Measurements from ENCODE around the gene FRS2. TPM values are rescaled to one million over a fixed set of nuclear protein-coding genes. Genes with fewer than 3 reads are reported as not detected.

Gene FRS2
- total RNA-seq, 5 donors from 2014 or later (not counting 1 experiment from before 2014, with no cell fraction given): 22.0 to 30.2 (median 26.2) TPM

DNA sequence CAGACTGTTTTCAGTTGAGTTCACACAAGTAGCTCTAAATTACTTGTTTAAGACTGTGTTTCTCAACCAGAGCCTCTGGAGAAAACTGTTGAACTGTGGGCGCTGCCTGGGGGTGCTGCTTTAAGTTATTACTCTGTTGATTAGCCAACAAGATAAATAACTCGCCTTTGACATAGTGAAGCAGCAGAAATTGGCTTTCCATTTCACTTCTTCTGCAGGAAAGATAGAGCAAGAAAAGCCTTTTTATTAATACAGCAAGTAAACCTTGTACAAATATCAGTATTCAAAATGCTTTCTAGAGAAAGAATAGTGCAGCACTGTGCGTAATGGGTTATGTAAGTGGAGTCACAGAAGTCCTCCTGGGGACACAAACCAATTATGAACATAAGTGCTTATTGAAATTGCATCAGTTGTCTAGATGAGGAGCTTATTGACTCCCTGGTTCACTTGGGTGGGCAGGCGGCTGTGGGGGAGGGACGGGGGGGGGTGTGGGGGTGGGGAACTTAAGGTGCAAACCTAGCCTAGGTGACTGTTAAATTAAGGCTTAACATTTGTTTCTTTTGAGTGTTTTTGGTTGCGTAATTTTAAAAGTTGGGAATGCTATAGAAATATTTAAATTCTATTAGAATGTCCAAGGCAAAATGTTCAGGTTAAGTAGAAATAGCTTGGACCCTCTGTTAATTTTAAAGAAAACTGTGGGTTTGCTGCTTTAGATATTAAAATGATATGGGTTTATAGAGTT is 6.3 kb downstream of the FRS2 start:
- no peak overlapping the region for H3K27ac ChIP-seq (ENCODE audit: low read length)
- DNase-seq (no peak), ATAC-seq (replicated peaks in 1 of 4) (no peak)
- no peaks in the 10 kb centered on the region for H3K27me3 Mint-ChIP-seq
- peaks cover 73 to 79% (median 74%) of the 10 kb centered on the region in 3 donors for H3K4me1 Mint-ChIP-seq
- ChIA-PET CTCF (interaction anchor here in 1 of 2 donors (0.6 to 1.2 kb wide), 3 partner anchors 37 to 134 kb away, joined by 3 to 4 read pairs (median 3); no protein-coding TSS in a partner anchor), POLR2A (interaction anchor here in 1 of 2 donors (0.5 to 0.6 kb wide), 2 partner anchors 19 to 31 kb away, joined by 3 to 7 read pairs; no protein-coding TSS in a partner anchor)
- peaks cover 7 to 16% of the 10 kb centered on the region in 2 experiments for H3K4me1 ChIP-seq (ENCODE audit: control insufficient read depth in 1 of 2, extremely low read depth in 1 of 2, insufficient read depth in 2 of 2, low read length in 2 of 2)
- no peak overlapping the region for H3K4me3 ChIP-seq (ENCODE audit: control insufficient read depth in 1 of 2, extremely low read depth in 1 of 2, low read length in 1 of 2)
- H3K36me3 ChIP-seq (ENCODE audit: control insufficient read depth in 2 of 2, extremely low read depth in 1 of 2, insufficient read depth in 1 of 2, low read length in 1 of 2): no peaks in the 10 kb centered on the region
- no peaks in the 10 kb centered on the region for H3K36me3 Mint-ChIP-seq
- H3K27ac Mint-ChIP-seq: no peak overlapping the region
- WGBS (ENCODE audit: insufficient coverage): 90% methylated on average over 2 of the region's 6 CpGs
- no peaks in the 10 kb centered on the region for H3K9me3 ChIP-seq
- H3K4me3 Mint-ChIP-seq: no peak overlapping the region
- no peaks in the 10 kb centered on the region for H3K27me3 ChIP-seq (replicated peaks in 1 of 2; ENCODE audit: control insufficient read depth in 2 of 2, extremely low read depth in 1 of 2, insufficient read depth in 2 of 2, low read length in 1 of 2)
- no peaks in the 10 kb centered on the region for H3K9me3 Mint-ChIP-seq

GRCh38 chr12:69479675-69480074 is 9.5 kb downstream of the FRS2 start:
- no peak overlapping the region for H3K27ac ChIP-seq (ENCODE audit: low read length)
- no peak overlapping the region for H3K4me3 ChIP-seq (ENCODE audit: control insufficient read depth in 1 of 2, extremely low read depth in 1 of 2, low read length in 1 of 2)
- H3K27me3 ChIP-seq (replicated peaks in 1 of 2; ENCODE audit: control insufficient read depth in 2 of 2, extremely low read depth in 1 of 2, insufficient read depth in 2 of 2, low read length in 1 of 2): no peaks in the 10 kb centered on the region
- peaks cover 69 to 75% (median 69%) of the 10 kb centered on the region in 3 donors for H3K4me1 Mint-ChIP-seq
- ChIA-PET CTCF (no interaction called here), POLR2A (no interaction called here)
- no peaks in the 10 kb centered on the region for H3K9me3 Mint-ChIP-seq
- peaks cover 3 to 5% of the 10 kb centered on the region in 2 experiments for H3K4me1 ChIP-seq (ENCODE audit: control insufficient read depth in 1 of 2, extremely low read depth in 1 of 2, insufficient read depth in 2 of 2, low read length in 2 of 2)
- H3K4me3 Mint-ChIP-seq: no peak overlapping the region
- no peaks in the 10 kb centered on the region for H3K27me3 Mint-ChIP-seq
- DNase-seq (no peak), ATAC-seq (replicated peaks in 1 of 4) (no peak)
- H3K36me3 Mint-ChIP-seq: peaks cover 8% of the 10 kb centered on the region
- no CpG with 5 or more reads among the region's 2 CpGs for WGBS (ENCODE audit: insufficient coverage)
- no peaks in the 10 kb centered on the region for H3K9me3 ChIP-seq
- no peak overlapping the region for H3K27ac Mint-ChIP-seq
- H3K36me3 ChIP-seq (ENCODE audit: control insufficient read depth in 2 of 2, extremely low read depth in 1 of 2, insufficient read depth in 1 of 2, low read length in 1 of 2): no peaks in the 10 kb centered on the region

- peaks cover 2 to 3% of the 10 kb centered on the region in 2 experiments for H3K4me1 ChIP-seq (ENCODE audit: control insufficient read depth in 1 of 2, extremely low read depth in 1 of 2, insufficient read depth in 2 of 2, low read length in 2 of 2)
- no CpG with 5 or more reads among the region's 4 CpGs for WGBS (ENCODE audit: insufficient coverage)
- peaks cover 9% of the 10 kb centered on the region for H3K36me3 Mint-ChIP-seq
- H3K36me3 ChIP-seq (ENCODE audit: control insufficient read depth in 2 of 2, extremely low read depth in 1 of 2, insufficient read depth in 1 of 2, low read length in 1 of 2): no peaks in the 10 kb centered on the region
- no peak overlapping the region for H3K27ac Mint-ChIP-seq
- ChIA-PET CTCF (no interaction called here), POLR2A (interaction anchor here in 1 of 2 donors (0.9 kb wide), 1 partner anchor 105 kb away, joined by 3 read pairs; no protein-coding TSS in a partner anchor)
- H3K9me3 Mint-ChIP-seq: no peaks in the 10 kb centered on the region
- no peak overlapping the region for H3K4me3 ChIP-seq (ENCODE audit: control insufficient read depth in 1 of 2, extremely low read depth in 1 of 2, low read length in 1 of 2)
- H3K9me3 ChIP-seq: no peaks in the 10 kb centered on the region
- H3K27me3 Mint-ChIP-seq: no peaks in the 10 kb centered on the region
- no peak overlapping the region for H3K4me3 Mint-ChIP-seq
- no peak for DNase-seq
- ATAC-seq (replicated peaks in 1 of 4): no peak
- H3K27me3 ChIP-seq (replicated peaks in 1 of 2; ENCODE audit: control insufficient read depth in 2 of 2, extremely low read depth in 1 of 2, insufficient read depth in 2 of 2, low read length in 1 of 2): no peaks in the 10 kb centered on the region
- H3K27ac ChIP-seq (ENCODE audit: low read length): no peak overlapping the region
- H3K4me1 Mint-ChIP-seq: peaks cover 59 to 65% (median 60%) of the 10 kb centered on the region in 3 donors
Observed at GRCh38 chr12:69480698-69481097, 10.5 kb downstream of the FRS2 start.

GRCh38 chr12:69481133-69481532 is 10.9 kb downstream of the FRS2 start:
- H3K27ac ChIP-seq (ENCODE audit: low read length): no peak overlapping the region
- H3K4me1 Mint-ChIP-seq: peaks cover 56 to 63% (median 56%) of the 10 kb centered on the region in 3 donors
- peaks cover 2% of the 10 kb centered on the region for H3K9me3 ChIP-seq
- H3K36me3 Mint-ChIP-seq: peaks cover 9% of the 10 kb centered on the region
- no peak for ATAC-seq (replicated peaks in 1 of 4)
- peaks cover under 1 to 2% of the 10 kb centered on the region in 2 experiments for H3K4me1 ChIP-seq (ENCODE audit: control insufficient read depth in 1 of 2, extremely low read depth in 1 of 2, insufficient read depth in 2 of 2, low read length in 2 of 2)
- no peaks in the 10 kb centered on the region for H3K27me3 ChIP-seq (replicated peaks in 1 of 2; ENCODE audit: control insufficient read depth in 2 of 2, extremely low read depth in 1 of 2, insufficient read depth in 2 of 2, low read length in 1 of 2)
- H3K4me3 ChIP-seq (ENCODE audit: control insufficient read depth in 1 of 2, extremely low read depth in 1 of 2, low read length in 1 of 2): no peak overlapping the region
- no peaks in the 10 kb centered on the region for H3K27me3 Mint-ChIP-seq
- POLR2A ChIA-PET: interaction anchor here (0.7 to 0.9 kb wide), 2 partner anchors 10 to 105 kb away, joined by 3 to 7 read pairs; no protein-coding TSS in a partner anchor
- no peak for DNase-seq
- H3K27ac Mint-ChIP-seq: no peak overlapping the region
- no peak overlapping the region for H3K4me3 Mint-ChIP-seq
- no peaks in the 10 kb centered on the region for H3K9me3 Mint-ChIP-seq
- CTCF ChIA-PET: interaction anchor here in 1 of 2 donors (0.9 kb wide), 1 partner anchor 13 kb away, joined by 3 read pairs; no protein-coding TSS in a partner anchor
- H3K36me3 ChIP-seq (ENCODE audit: control insufficient read depth in 2 of 2, extremely low read depth in 1 of 2, insufficient read depth in 1 of 2, low read length in 1 of 2): no peaks in the 10 kb centered on the region

DNA sequence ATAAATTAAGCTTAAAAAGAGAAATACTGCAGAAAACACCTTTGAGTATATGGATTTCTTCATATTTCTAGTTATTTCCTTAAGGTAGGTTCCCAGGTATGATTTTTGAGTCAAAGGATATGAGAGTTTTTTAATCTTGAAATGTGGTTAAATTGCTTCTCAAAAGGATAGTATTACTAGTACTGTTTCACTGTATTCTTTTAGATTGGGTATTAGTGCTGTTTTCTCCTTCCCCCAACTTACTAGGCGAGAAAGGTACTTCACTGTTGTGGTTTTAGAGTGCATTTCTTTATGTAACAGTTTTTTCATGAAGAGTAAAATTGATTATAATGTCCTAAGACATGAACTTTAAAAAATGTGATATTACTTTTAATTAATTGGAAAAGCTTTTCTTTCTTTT is 13.5 kb downstream of the FRS2 start:
- peaks cover 64 to 75% (median 68%) of the 10 kb centered on the region in 3 donors for H3K4me1 Mint-ChIP-seq
- peaks cover 4 to 6% of the 10 kb centered on the region in 2 donors for H3K36me3 ChIP-seq (ENCODE audit: control insufficient read depth in 2 of 2, extremely low read depth in 1 of 2, insufficient read depth in 1 of 2, low read length in 1 of 2)
- H3K27ac ChIP-seq (ENCODE audit: low read length): no peak overlapping the region
- H3K9me3 ChIP-seq: peaks cover 7% of the 10 kb centered on the region
- CTCF ChIA-PET: interaction anchor here in 1 of 2 donors (0.8 kb wide), 1 partner anchor 31 kb away, joined by 3 read pairs; no protein-coding TSS in a partner anchor
- POLR2A ChIA-PET: interaction anchor here (0.6 to 0.9 kb wide), 2 partner anchors 10 to 647 kb away, joined by 3 to 4 read pairs; no protein-coding TSS in a partner anchor
- H3K9me3 Mint-ChIP-seq: peaks cover 0 to 14% (median 7%) of the 10 kb centered on the region in 3 donors
- no peak overlapping the region for H3K27ac Mint-ChIP-seq
- H3K27me3 Mint-ChIP-seq: no peaks in the 10 kb centered on the region
- H3K4me1 ChIP-seq (ENCODE audit: control insufficient read depth in 1 of 2, extremely low read depth in 1 of 2, insufficient read depth in 2 of 2, low read length in 2 of 2): peaks cover 0 to 2% of the 10 kb centered on the region in 2 experiments
- H3K27me3 ChIP-seq (replicated peaks in 1 of 2; ENCODE audit: control insufficient read depth in 2 of 2, extremely low read depth in 1 of 2, insufficient read depth in 2 of 2, low read length in 1 of 2): no peaks in the 10 kb centered on the region
- H3K4me3 Mint-ChIP-seq: no peak overlapping the region
- no peak overlapping the region for H3K4me3 ChIP-seq (ENCODE audit: control insufficient read depth in 1 of 2, extremely low read depth in 1 of 2, low read length in 1 of 2)
- peaks cover 32% of the 10 kb centered on the region for H3K36me3 Mint-ChIP-seq
- DNase-seq: no peak
- WGBS (ENCODE audit: insufficient coverage): no CpG with 5 or more reads among the region's 1 CpG
- no peak for ATAC-seq (replicated peaks in 1 of 4)

GRCh38 chr12:69484428-69484827 is 14.2 kb downstream of the FRS2 start:
- Histone ChIP-seq H3K27ac (ENCODE audit: low read length) (no peak overlapping the region), H3K36me3 (ENCODE audit: control insufficient read depth in 2 of 2, extremely low read depth in 1 of 2, insufficient read depth in 1 of 2, low read length in 1 of 2) (peaks cover 4 to 6% of the 10 kb centered on the region in 2 donors), H3K4me1 (ENCODE audit: control insufficient read depth in 1 of 2, extremely low read depth in 1 of 2, insufficient read depth in 2 of 2, low read length in 2 of 2) (peaks cover 0 to 2% of the 10 kb centered on the region in 2 experiments), H3K27me3 (replicated peaks in 1 of 2; ENCODE audit: control insufficient read depth in 2 of 2, extremely low read depth in 1 of 2, insufficient read depth in 2 of 2, low read length in 1 of 2) (no peaks in the 10 kb centered on the region), H3K4me3 (ENCODE audit: control insufficient read depth in 1 of 2, extremely low read depth in 1 of 2, low read length in 1 of 2) (no peak overlapping the region), H3K9me3 (peaks cover 7% of the 10 kb centered on the region)
- peaks cover 62 to 75% (median 64%) of the 10 kb centered on the region in 3 donors for H3K4me1 Mint-ChIP-seq
- ATAC-seq (replicated peaks in 1 of 4) (no peak), DNase-seq (no peak)
- H3K27ac Mint-ChIP-seq: no peak overlapping the region
- H3K4me3 Mint-ChIP-seq: peak overlapping the region in 1 of 3 donors; percentile 4
- no peaks in the 10 kb centered on the region for H3K27me3 Mint-ChIP-seq
- no CpG with 5 or more reads among the region's 2 CpGs for WGBS (ENCODE audit: insufficient coverage)
- ChIA-PET POLR2A (no interaction called here), CTCF (interaction anchor here in 1 of 2 donors (0.8 kb wide), 1 partner anchor 31 kb away, joined by 3 read pairs; no protein-coding TSS in a partner anchor)
- peaks cover 32% of the 10 kb centered on the region for H3K36me3 Mint-ChIP-seq
- H3K9me3 Mint-ChIP-seq: peaks cover 0 to 14% (median 7%) of the 10 kb centered on the region in 3 donors

Measured in T-cell (primary cell).